Neural cell (in vitro differentiated cells): ENCODE measurements around the gene TK2.

Experiments used
- CTCF ChIP-seq: fragments of 450-650 bp; IDR thresholded peaks from 2 replicates; pipeline ENCODE4 v1.5.1; 2014; ENCODE audit warnings: antibody characterized with exemption, mild to moderate bottlenecking, moderate library complexity; ENCODE audit not compliant: poor library complexity, severe bottlenecking
- EP300 ChIP-seq: fragments of 450-650 bp; conservative IDR thresholded peaks from 2 replicates; pipeline ENCODE4 v1.6.1; 2014; ENCODE audit warnings: antibody characterized with exemption, mild to moderate bottlenecking, moderate library complexity; ENCODE audit not compliant: poor library complexity, severe bottlenecking
- EZH2 ChIP-seq: fragments of 200-600, 300-800 bp; shearing (Covaris generic), sonication (generic); IDR thresholded peaks from 2 replicates; pipeline ENCODE4 v1.6.1; 2014; ENCODE audit warnings: antibody characterized with exemption, low read length, borderline replicate concordance, mild to moderate bottlenecking; ENCODE audit not compliant: insufficient read depth, poor library complexity, severe bottlenecking
- MXI1 ChIP-seq: fragments of 450-650 bp; conservative IDR thresholded peaks from 2 replicates; pipeline ENCODE4 v1.6.1; 2014; ENCODE audit warnings: antibody characterized with exemption, mild to moderate bottlenecking; ENCODE audit not compliant: poor library complexity, severe bottlenecking
- POLR2AphosphoS5 ChIP-seq: IDR thresholded peaks from 2 replicates; pipeline ENCODE4 v1.6.1; 2012
- REST ChIP-seq: IDR thresholded peaks from 2 replicates; pipeline ENCODE4 v1.6.1; 2012; ENCODE audit warnings: borderline replicate concordance
- SMC3 ChIP-seq: fragments of 450-650 bp; conservative IDR thresholded peaks from 2 replicates; pipeline ENCODE4 v1.6.1; 2014; ENCODE audit warnings: antibody characterized with exemption, mild to moderate bottlenecking, moderate library complexity; ENCODE audit not compliant: poor library complexity
- TAF1 ChIP-seq: IDR thresholded peaks from 2 replicates; pipeline ENCODE4 v1.6.1; 2012; ENCODE audit warnings: low read depth

GRCh38 chr16:66459878-66460277 is 90.0 kb downstream of the TK2 start:
- no peak for TF ChIP-seq CTCF
- TF ChIP-seq SMC3, result no peak
- no peak for TF ChIP-seq REST
- TF ChIP-seq EZH2, result no peak
- no peak for TF ChIP-seq TAF1
- TF ChIP-seq POLR2AphosphoS5, result no peak
- TF ChIP-seq MXI1, result no peak
- no peak for TF ChIP-seq EP300
